Suppressor macrophage (primary cell): Measurements from ENCODE around the gene EFL1.
"Not testable (repeated sequence)": the region's sequence is repeated elsewhere in the genome, so short reads cannot be mapped to it uniquely, and the experiment has no call there.

Source experiments
- DNase-seq, 4 experiments: peaks; one replicate each; pipeline ENCODE4 v3.0.0-alpha.2; 2020 to 2022

Gene EFL1

GRCh38 chr15:82195818-82196217 is 66.7 kb downstream of the EFL1 start:
- DNase-seq: not testable (repeated sequence)

GRCh38 chr15:82194488-82194887 is 68.0 kb downstream of the EFL1 start:
- peak in 2 of 4 experiments; percentile 12 to 13 for DNase-seq

GRCh38 chr15:82193435-82193834 is 69.1 kb downstream of the EFL1 start:
- not testable (repeated sequence) for DNase-seq

- DNase-seq: not testable (repeated sequence)
Observed at GRCh38 chr15:82192394-82192793, 70.1 kb downstream of the EFL1 start.

- peak; percentile 46 to 75 (median 66) for DNase-seq
Observed at GRCh38 chr15:82186719-82187406, 75.7 kb downstream of the EFL1 start.

GRCh38 chr15:82186161-82186560 is 76.4 kb downstream of the EFL1 start:
- no peak for DNase-seq

- no peak for DNase-seq
Observed at GRCh38 chr15:82184776-82185175, 77.8 kb downstream of the EFL1 start.

- no peak for DNase-seq
Observed at GRCh38 chr15:82184355-82184754, 78.2 kb downstream of the EFL1 start.

GRCh38 chr15:82183121-82184031 is 79.2 kb downstream of the EFL1 start:
- DNase-seq: no peak

- no peak for DNase-seq
Observed at GRCh38 chr15:82181371-82181770, 81.2 kb downstream of the EFL1 start.

- DNase-seq: no peak
Observed at GRCh38 chr15:82178061-82178460, 84.5 kb downstream of the EFL1 start.

- peak in 3 of 4 experiments; percentile 8 to 25 (median 15) for DNase-seq
Observed at GRCh38 chr15:82177291-82178010, 85.1 kb downstream of the EFL1 start.

GRCh38 chr15:82176542-82176941 is 86.0 kb downstream of the EFL1 start:
- DNase-seq: no peak

- DNase-seq: no peak
Observed at GRCh38 chr15:82174471-82175235, 87.9 kb downstream of the EFL1 start.

GRCh38 chr15:82173108-82173507 is 89.4 kb downstream of the EFL1 start:
- DNase-seq: no peak

GRCh38 chr15:82172506-82172905 is 90.0 kb downstream of the EFL1 start:
- no peak for DNase-seq

- no peak for DNase-seq
Observed at GRCh38 chr15:82168757-82169156, 93.8 kb downstream of the EFL1 start.

- DNase-seq: no peak
Observed at GRCh38 chr15:82168296-82168695, 94.2 kb downstream of the EFL1 start.

- no peak for DNase-seq
Observed at GRCh38 chr15:82165948-82166376, 96.6 kb downstream of the EFL1 start.

- no peak for DNase-seq
Observed at GRCh38 chr15:82159922-82160321, 102.6 kb downstream of the EFL1 start.

GRCh38 chr15:82158811-82159210 is 103.7 kb downstream of the EFL1 start:
- no peak for DNase-seq

GRCh38 chr15:82150645-82151044 is 111.9 kb downstream of the EFL1 start:
- DNase-seq: no peak
